Calu3 (cell line): ENCODE results near the gene ESR2. TPM values are rescaled to one million over a fixed set of nuclear protein-coding genes. Genes with fewer than 3 reads are reported as not detected.
"Not testable (repeated sequence)": the region's sequence is repeated elsewhere in the genome, so short reads cannot be mapped to it uniquely, and the experiment has no call there.

Experiments
- BruUV-seq: library from RNA; stranded (reverse); fragments of 400-500 nt; replicated peaks from 2 replicates; lab custom pipeline; 2021; lab: Mats Ljungman, UMichigan
- CTCF ChIA-PET: fragments of 300-600 bp; sonication (Branson Sonifier 250); formaldehyde crosslinking; loops from one replicate; lab custom pipeline; 2022; ENCODE audit warnings: antibody characterized with exemption; lab: Charles Lee
- DNase-seq: peaks from one replicate; pipeline ENCODE4 v3.0.0; 2022
- H3K27ac Mint-ChIP-seq: one replicate; pipeline ENCODE4 v1.8.0; 2022; ENCODE audit warnings: mixed read lengths; ENCODE audit not compliant: unreplicated experiment
- H3K27me3 Mint-ChIP-seq: one replicate; pipeline ENCODE4 v1.8.0; 2022; ENCODE audit warnings: mixed read lengths; ENCODE audit not compliant: unreplicated experiment
- H3K36me3 Mint-ChIP-seq: one replicate; pipeline ENCODE4 v1.8.0; 2022; ENCODE audit warnings: mild to moderate bottlenecking, moderate library complexity, mixed read lengths; ENCODE audit not compliant: insufficient read depth, unreplicated experiment
- H3K4me1 Mint-ChIP-seq: one replicate; pipeline ENCODE4 v1.8.0; 2022; ENCODE audit warnings: mild to moderate bottlenecking, low read depth, mixed read lengths; ENCODE audit not compliant: unreplicated experiment
- H3K4me3 Mint-ChIP-seq: one replicate; pipeline ENCODE4 v1.8.0; 2022; ENCODE audit warnings: mild to moderate bottlenecking, low read depth, moderate library complexity, mixed read lengths; ENCODE audit not compliant: unreplicated experiment
- H3K9me3 Mint-ChIP-seq: one replicate; pipeline ENCODE4 v1.8.0; 2022; ENCODE audit warnings: low read depth, mixed read lengths; ENCODE audit not compliant: unreplicated experiment
- CTCF ChIP-seq: fragments of 200-600 bp; IDR thresholded peaks from one replicate; pipeline ENCODE4 v1.8.0; 2022; ENCODE audit warnings: antibody characterized with exemption; ENCODE audit not compliant: unreplicated experiment
- intact Hi-C: fragments of 100-400 bp; cut with micrococcal nuclease; formaldehyde crosslinking; loops from one replicate; pipeline ENCODE4 v1.10.0; 2022; ENCODE audit not compliant: unreplicated experiment
- total RNA-seq: library from RNA; stranded (reverse); gene quantifications from 2 replicates; pipeline ENCODE4 v1.2.3, GENCODE V29; 2022

ESR2 gene
- total RNA-seq, 1 experiment from 2014 or later = not detected

DNA sequence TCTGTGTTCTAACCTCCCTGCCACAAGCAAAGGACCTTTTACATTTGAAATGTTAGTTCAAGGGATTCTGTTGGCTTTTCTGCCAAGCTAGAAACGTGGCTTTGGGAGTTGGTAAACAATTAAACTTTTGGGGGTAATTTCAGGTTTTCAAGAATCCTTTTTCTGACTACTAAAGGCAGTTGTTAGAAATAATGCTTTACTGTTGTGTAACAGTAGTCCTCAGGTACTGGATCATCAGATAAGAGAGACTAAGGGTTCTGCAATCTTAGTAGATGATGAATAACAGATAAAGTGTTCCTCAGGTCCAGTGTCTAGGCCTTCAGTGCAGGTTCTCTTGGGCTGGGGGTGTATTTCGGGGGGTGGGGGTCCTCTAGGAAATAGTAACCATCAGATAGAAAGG is 249.1 kb downstream of the ESR2 start:
- Mint-ChIP-seq H3K27ac (no peak overlapping the region), H3K4me3 (no peak overlapping the region), H3K9me3 (peaks cover 5% of the 10 kb centered on the region), H3K4me1 (no peaks in the 10 kb centered on the region), H3K36me3 (peaks cover 27% of the 10 kb centered on the region), H3K27me3 (no peaks in the 10 kb centered on the region)
- intact Hi-C loops = no loop called here
- CTCF ChIA-PET = no interaction called here
- no peak for DNase-seq
- no peak for TF ChIP-seq CTCF
- BruUV-seq = no TSS peak

- BruUV-seq, intact Hi-C loops, H3K4me1 Mint-ChIP-seq, DNase-seq, CTCF ChIA-PET, H3K27me3 Mint-ChIP-seq, H3K4me3 Mint-ChIP-seq, H3K27ac Mint-ChIP-seq, H3K9me3 Mint-ChIP-seq: not testable (repeated sequence)
- peaks cover 28% of the 10 kb centered on the region for H3K36me3 Mint-ChIP-seq
These were observed 250.9 kb downstream of the ESR2 start for GRCh38 chr14:64043296-64043695.

GRCh38 chr14:64040044-64040443 is 254.1 kb downstream of the ESR2 start:
- H3K36me3 Mint-ChIP-seq = peaks cover 38% of the 10 kb centered on the region
- DNase-seq = no peak

DNA sequence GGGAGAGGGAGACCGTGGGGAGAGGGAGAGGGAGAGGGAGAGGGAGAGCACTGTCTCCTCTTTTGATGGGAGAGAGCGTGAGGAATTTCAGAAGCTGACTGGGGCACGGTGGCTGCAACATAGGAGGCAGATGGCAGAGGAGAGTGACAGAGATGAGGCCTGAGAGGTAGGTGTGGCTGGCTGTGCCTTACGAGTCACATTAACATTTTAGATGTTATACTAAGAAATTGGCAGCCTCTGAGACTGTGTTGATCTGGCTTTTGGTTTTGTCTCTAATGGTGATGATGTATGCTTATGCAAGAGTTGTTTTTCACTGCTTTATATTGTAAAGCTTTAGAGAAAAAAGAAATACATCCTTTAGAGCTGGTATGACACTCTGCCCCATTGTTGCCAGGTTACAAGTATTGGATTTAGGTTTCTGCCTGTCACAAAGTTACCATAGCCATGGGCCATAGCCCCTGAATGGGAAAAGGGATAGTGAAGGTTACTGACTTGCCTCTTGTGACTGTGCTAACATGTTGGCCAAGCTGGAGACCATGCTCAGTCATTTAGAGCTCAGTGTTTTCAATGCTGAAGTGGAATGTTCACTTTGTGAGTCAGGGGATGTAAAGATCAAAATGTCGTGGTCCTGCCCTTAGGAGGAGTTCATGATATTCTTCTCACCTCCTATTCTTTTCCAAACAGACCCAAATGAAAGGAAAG is 255.2 kb downstream of the ESR2 start:
- Mint-ChIP-seq H3K4me3 (no peak overlapping the region), H3K36me3 (peaks cover 32% of the 10 kb centered on the region), H3K27ac (no peak overlapping the region), H3K4me1 (no peaks in the 10 kb centered on the region), H3K27me3 (no peaks in the 10 kb centered on the region), H3K9me3 (peaks cover 5% of the 10 kb centered on the region)
- TF ChIP-seq CTCF = no peak
- CTCF ChIA-PET = no interaction called here
- no TSS peak for BruUV-seq
- intact Hi-C loops = no loop called here
- DNase-seq = no peak

More at GRCh38 chr14:64040044-64040443, 254.1 kb downstream of the ESR2 start:
- Mint-ChIP-seq H3K27ac (no peak overlapping the region), H3K4me1 (no peaks in the 10 kb centered on the region), H3K9me3 (peaks cover 5% of the 10 kb centered on the region), H3K27me3 (no peaks in the 10 kb centered on the region), H3K4me3 (no peak overlapping the region)
- BruUV-seq = no TSS peak
- CTCF ChIA-PET = no interaction called here
- no peak for TF ChIP-seq CTCF
- intact Hi-C loops = no loop called here

GRCh38 chr14:64037869-64038745 is 256.1 kb downstream of the ESR2 start:
- H3K27ac Mint-ChIP-seq, CTCF ChIA-PET, H3K9me3 Mint-ChIP-seq, H3K4me1 Mint-ChIP-seq, H3K4me3 Mint-ChIP-seq, DNase-seq, intact Hi-C loops, BruUV-seq, H3K27me3 Mint-ChIP-seq: not testable (repeated sequence)
- H3K36me3 Mint-ChIP-seq = peaks cover 27% of the 10 kb centered on the region
